ENCODE data around the gene NDFIP1.

Gene NDFIP1

DNA sequence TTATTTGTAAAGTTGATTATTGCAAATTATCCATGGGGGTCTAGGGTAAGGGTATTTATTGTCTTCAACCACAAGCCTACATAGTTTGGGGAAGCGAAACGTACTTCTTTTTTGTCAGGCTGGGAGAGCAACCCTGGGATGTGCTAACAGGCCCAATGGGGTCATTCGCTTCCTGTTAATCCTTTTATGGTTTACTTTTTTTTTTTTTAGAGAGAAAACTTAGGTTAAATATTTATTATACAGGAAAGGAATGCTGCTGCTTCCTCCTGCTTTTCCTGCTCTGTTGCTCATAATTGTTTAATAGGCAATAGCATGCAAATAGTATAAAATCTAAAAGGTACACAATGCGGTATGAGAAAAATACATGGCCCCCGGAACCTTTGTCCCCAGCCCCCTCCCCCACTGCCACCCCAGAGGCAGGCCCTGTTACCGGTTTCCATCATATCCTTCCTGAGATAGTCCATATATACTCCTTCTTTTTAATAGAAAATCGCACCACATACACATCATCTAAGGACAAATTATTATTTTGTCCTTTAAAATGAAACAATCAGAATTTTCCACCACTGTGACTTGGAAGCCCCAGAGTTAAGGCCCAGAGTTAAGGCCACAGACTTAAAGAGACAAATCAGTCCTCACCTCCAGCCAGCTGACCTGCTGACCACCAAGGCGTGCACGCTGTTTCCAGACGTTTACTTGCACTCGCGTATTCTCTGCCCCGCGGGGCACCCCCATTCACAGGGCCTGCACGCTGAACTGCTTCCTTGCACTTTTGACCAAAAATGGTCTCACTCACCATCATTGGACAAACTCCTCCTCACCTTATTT lies 83.9 kb downstream of the NDFIP1 start:
- DNase-seq, result no peak

- no peak for DNase-seq
Measured at GRCh38 chr5:142193114-142193428, 84.5 kb downstream of the NDFIP1 start.

- no peak for DNase-seq
Measured at GRCh38 chr5:142197098-142197497, 88.5 kb downstream of the NDFIP1 start.

DNA sequence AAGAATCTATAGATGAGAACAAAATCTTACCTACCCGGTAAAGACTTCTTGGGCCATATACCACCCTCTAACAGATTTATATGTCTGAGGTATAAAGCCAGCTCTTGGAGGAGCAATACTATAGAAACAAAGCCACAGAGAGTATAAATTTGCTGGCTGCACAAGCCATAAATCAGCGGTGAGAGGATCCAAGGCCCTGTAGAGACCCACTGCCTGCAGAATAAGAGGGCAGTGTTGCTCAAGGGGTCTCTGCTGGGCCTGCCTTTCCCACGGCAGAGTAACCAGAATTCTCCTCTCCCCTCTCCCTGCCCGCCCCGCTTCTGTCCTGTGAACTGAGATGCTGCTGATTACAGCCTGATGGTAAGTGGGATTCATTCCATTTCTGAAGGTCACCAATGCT lies 89.2 kb downstream of the NDFIP1 start:
- no peak for DNase-seq

- no peak for DNase-seq
Measured at GRCh38 chr5:142199388-142199787, 90.8 kb downstream of the NDFIP1 start.

GRCh38 chr5:142200387-142200786 lies 91.8 kb downstream of the NDFIP1 start:
- no peak for DNase-seq

DNA sequence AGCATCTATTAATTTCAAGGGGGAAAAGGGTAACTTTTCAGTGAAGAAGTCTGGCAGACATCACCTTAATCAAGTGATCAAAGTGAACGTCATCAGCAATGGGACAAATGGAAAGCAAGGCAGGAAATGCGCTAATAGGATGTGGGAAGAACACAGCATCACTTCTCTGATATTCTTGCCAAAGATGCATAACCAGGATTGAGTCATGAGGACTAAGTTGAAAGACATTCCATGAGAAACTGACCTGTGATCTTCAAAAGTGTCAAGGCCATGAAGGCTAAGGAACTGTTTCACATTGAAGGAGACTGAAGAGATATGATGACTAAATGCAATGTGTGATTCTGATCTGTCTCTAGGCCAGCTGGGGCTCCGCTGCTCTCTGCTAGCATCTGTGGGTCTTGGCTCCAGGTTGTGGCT lies 92.9 kb downstream of the NDFIP1 start:
- no peak for DNase-seq

GRCh38 chr5:142202282-142202681 lies 93.7 kb downstream of the NDFIP1 start:
- DNase-seq, result no peak
